ENCODE measurements around the gene PTGES2.

The PTGES2 gene

DNA sequence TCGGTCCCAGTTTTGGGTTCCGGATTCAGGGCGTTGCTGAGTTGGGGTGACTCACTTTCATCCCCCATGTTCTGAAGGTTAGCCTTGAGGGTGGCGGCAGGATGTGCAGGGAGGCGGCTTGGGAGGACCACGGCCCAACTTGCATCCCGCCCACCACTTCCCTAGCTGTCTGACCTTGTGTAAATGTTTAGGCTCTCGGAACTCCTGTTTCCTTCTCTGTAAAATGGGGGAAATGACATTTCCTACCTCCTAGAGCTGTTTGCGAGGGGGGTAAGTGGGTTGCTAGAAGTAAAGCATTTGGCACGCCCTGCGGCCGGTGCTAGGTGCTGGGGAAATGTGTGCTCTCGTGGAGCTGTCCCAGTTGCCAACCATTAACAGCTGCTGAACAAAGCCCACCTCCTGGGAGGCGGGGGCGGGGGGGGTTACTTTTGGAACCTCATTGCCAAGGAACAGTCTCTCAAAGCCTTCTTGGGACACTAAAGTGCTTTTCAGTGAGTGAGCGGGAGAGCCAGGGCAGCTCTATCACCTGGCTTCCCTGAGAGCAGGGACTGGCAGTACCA lies 27.5 kb downstream of the PTGES2 start:
- Histone ChIP-seq H3K27me3 (replicated peaks; ENCODE audit: insufficient read depth, low read length) (no peaks in the 10 kb centered on the region), H3K4me3 (ENCODE audit: low read length) (no peak overlapping the region), H3K79me2 (ENCODE audit: low read length) (peaks cover 93% of the 10 kb centered on the region), H2AFZ (ENCODE audit: low read length) (no peak overlapping the region), H3K36me3 (replicated peaks; ENCODE audit: insufficient read depth, low read length) (peaks cover 11% of the 10 kb centered on the region), H3K27ac (ENCODE audit: low read length) (no peak overlapping the region), H3F3A (ENCODE audit: insufficient read depth, low read length) (peaks cover 4% of the 10 kb centered on the region; the same call in 1 of the 2 replicates), H4K20me1 (ENCODE audit: insufficient read depth, low read length) (peaks cover 37% of the 10 kb centered on the region), H3K9me2 (replicated peaks; ENCODE audit: insufficient read depth, low read length) (no peaks in the 10 kb centered on the region), H3K9me3 (replicated peaks; ENCODE audit: insufficient read depth, low read length) (no peaks in the 10 kb centered on the region), H3K9ac (ENCODE audit: low read length) (no peak overlapping the region), H3K4me2 (ENCODE audit: low read depth, low read length) (no peak overlapping the region), H3K4me1 (ENCODE audit: low read length) (no peaks in the 10 kb centered on the region)
- TF ChIP-seq, protein P1, sequence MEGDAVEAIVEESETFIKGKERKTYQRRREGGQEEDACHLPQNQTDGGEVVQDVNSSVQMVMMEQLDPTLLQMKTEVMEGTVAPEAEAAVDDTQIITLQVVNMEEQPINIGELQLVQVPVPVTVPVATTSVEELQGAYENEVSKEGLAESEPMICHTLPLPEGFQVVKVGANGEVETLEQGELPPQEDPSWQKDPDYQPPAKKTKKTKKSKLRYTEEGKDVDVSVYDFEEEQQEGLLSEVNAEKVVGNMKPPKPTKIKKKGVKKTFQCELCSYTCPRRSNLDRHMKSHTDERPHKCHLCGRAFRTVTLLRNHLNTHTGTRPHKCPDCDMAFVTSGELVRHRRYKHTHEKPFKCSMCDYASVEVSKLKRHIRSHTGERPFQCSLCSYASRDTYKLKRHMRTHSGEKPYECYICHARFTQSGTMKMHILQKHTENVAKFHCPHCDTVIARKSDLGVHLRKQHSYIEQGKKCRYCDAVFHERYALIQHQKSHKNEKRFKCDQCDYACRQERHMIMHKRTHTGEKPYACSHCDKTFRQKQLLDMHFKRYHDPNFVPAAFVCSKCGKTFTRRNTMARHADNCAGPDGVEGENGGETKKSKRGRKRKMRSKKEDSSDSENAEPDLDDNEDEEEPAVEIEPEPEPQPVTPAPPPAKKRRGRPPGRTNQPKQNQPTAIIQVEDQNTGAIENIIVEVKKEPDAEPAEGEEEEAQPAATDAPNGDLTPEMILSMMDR (IDR thresholded peaks at IDR 0.05; ENCODE audit: low read length) = no peak
- TF ChIP-seq EZH2phosphoT487 (IDR thresholded peaks at IDR 0.05; ENCODE audit: low read length) (no peak), EZH2 (optimal IDR thresholded peaks at IDR 0.05; ENCODE audit: low read depth, low read length) (no peak)
- DNase-seq = no peak

DNA sequence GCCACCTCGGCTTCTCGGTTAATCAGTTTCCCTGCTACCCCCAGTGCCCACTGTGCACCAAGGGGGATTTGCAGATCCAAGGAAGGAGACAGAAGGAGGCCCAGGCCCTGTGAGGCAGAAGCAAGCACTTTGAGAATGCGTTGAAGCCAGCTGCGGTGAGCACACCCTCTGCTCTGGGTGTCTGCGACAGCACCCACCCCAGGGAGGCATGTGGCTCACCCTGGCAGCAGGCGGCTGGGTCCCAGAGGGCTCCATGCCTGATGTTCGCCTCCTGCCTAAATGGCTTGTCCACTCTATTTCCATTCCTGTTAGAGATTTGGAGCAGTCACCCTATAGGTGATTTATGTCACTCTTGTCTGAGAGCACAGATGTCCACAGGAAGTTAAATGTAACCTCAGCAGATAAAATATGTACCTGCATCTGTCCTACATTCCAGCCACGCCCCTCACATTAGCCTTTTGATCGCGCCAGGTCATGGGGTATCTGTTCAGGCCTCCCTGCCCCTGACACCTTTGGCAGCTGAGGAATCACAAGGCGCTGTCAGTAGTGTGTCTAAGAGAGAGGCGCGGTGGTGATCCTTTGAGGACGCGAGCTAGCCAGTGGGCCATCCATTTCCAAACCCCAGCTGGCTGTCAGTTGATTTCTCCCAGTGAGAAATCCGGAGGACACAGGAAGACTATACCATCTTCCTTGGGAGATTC lies 28.1 kb downstream of the PTGES2 start:
- H3F3A ChIP-seq (ENCODE audit: insufficient read depth, low read length) = peaks cover 4% of the 10 kb centered on the region; the same call in 1 of the 2 replicates
- no peaks in the 10 kb centered on the region for H3K27me3 ChIP-seq (replicated peaks; ENCODE audit: insufficient read depth, low read length)
- no peak overlapping the region for H3K27ac ChIP-seq (ENCODE audit: low read length)
- H3K4me2 ChIP-seq (ENCODE audit: low read depth, low read length) = no peak overlapping the region
- no peaks in the 10 kb centered on the region for H3K4me1 ChIP-seq (ENCODE audit: low read length)
- H2AFZ ChIP-seq (ENCODE audit: low read length) = no peak overlapping the region
- TF ChIP-seq, protein P1 (IDR thresholded peaks at IDR 0.05; ENCODE audit: low read length) = no peak
- TF ChIP-seq EZH2 (optimal IDR thresholded peaks at IDR 0.05; ENCODE audit: low read depth, low read length) (no peak), EZH2phosphoT487 (IDR thresholded peaks at IDR 0.05; ENCODE audit: low read length) (no peak)
- H3K9me3 ChIP-seq (replicated peaks; ENCODE audit: insufficient read depth, low read length) = no peaks in the 10 kb centered on the region
- H4K20me1 ChIP-seq (ENCODE audit: insufficient read depth, low read length) = peaks cover 41% of the 10 kb centered on the region
- peaks cover 11% of the 10 kb centered on the region for H3K36me3 ChIP-seq (replicated peaks; ENCODE audit: insufficient read depth, low read length)
- H3K79me2 ChIP-seq (ENCODE audit: low read length) = peaks cover 99% of the 10 kb centered on the region
- H3K9me2 ChIP-seq (replicated peaks; ENCODE audit: insufficient read depth, low read length) = no peaks in the 10 kb centered on the region
- H3K9ac ChIP-seq (ENCODE audit: low read length) = no peak overlapping the region
- no peak for DNase-seq
- no peak overlapping the region for H3K4me3 ChIP-seq (ENCODE audit: low read length)

DNA sequence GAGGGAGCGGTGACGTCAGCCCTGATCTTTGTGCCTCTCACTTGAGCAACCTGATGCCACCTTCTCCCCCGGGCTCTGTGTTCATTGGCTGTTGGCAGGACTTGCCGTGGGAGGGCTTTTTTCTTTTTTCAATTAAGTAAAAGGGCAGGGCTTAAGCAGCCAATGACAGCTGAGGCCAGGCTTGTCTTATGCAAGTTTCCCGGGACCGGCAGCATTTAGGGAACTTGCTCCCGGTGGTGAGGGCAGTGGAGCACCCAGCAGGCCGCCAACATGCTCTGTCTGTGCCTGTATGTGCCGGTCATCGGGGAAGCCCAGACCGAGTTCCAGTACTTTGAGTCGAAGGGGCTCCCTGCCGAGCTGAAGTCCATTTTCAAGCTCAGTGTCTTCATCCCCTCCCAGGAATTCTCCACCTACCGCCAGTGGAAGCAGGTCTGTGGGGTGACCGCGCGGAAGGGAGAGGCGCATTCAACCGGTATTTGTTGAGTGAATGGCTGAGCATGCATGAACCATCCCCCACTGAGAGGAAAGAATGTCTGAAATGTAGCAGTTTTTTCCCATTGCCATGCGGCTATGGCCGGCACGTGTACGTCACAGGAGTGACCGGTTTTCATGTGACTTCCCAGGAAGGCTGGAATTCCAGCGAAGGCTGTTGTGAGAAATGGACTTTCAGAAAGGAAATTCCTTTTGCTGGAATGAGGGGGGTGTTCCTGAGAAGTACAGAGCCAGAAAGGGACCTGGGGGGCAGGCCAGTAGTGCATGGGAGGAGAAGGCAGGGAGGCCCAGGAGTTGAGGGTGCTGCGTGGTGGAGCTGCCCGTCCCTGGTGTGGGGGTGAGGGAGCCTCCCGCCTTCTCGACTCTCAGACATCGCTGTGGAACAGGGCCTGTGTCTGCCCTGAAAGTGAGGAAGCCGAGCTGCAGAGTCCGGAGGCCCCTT lies 29.0 kb downstream of the PTGES2 start:
- no peaks in the 10 kb centered on the region for H3K9me2 ChIP-seq (replicated peaks; ENCODE audit: insufficient read depth, low read length)
- no peak overlapping the region for H2AFZ ChIP-seq (ENCODE audit: low read length)
- H3K4me3 ChIP-seq (ENCODE audit: low read length) = no peak overlapping the region
- no peaks in the 10 kb centered on the region for H3K27me3 ChIP-seq (replicated peaks; ENCODE audit: insufficient read depth, low read length)
- H3K9me3 ChIP-seq (replicated peaks; ENCODE audit: insufficient read depth, low read length) = no peaks in the 10 kb centered on the region
- H3K9ac ChIP-seq (ENCODE audit: low read length) = no peak overlapping the region
- H3F3A ChIP-seq (ENCODE audit: insufficient read depth, low read length) = peaks cover 1% of the 10 kb centered on the region; the same call in 1 of the 2 replicates
- TF ChIP-seq EZH2phosphoT487 (IDR thresholded peaks at IDR 0.05; ENCODE audit: low read length) (no peak), EZH2 (optimal IDR thresholded peaks at IDR 0.05; ENCODE audit: low read depth, low read length) (no peak)
- TF ChIP-seq, protein P1 (IDR thresholded peaks at IDR 0.05; ENCODE audit: low read length) = no peak
- peaks cover 11% of the 10 kb centered on the region for H3K36me3 ChIP-seq (replicated peaks; ENCODE audit: insufficient read depth, low read length)
- no peak for DNase-seq
- peaks cover 99% of the 10 kb centered on the region for H3K79me2 ChIP-seq (ENCODE audit: low read length)
- no peaks in the 10 kb centered on the region for H3K4me1 ChIP-seq (ENCODE audit: low read length)
- no peak overlapping the region for H3K27ac ChIP-seq (ENCODE audit: low read length)
- peaks cover 44% of the 10 kb centered on the region for H4K20me1 ChIP-seq (ENCODE audit: insufficient read depth, low read length)
- no peak overlapping the region for H3K4me2 ChIP-seq (ENCODE audit: low read depth, low read length)

Data from MM.1S (cell line).